Neural progenitor cell (in vitro differentiated cells): ENCODE results near the gene IL17F. TPM values are rescaled to one million over a fixed set of nuclear protein-coding genes. Genes with fewer than 3 reads are reported as not detected.

Experiments used
- DNase-seq: peaks from one replicate; pipeline ENCODE4 v3.0.0-alpha.2; 2016; ENCODE audit warnings: low spot score
- H2AFZ ChIP-seq: fragments of 200-600 bp; sonication (generic); replicated peaks from 2 replicates; pipeline ENCODE4 v1.6.1; 2016; ENCODE audit warnings: antibody characterized with exemption
- H3F3A ChIP-seq: fragments of 200-600 bp; sonication (generic); 2 replicates; pipeline ENCODE4 v1.6.1; 2016; ENCODE audit warnings: antibody characterized with exemption, low read depth
- H3K27ac ChIP-seq: fragments of 200-600 bp; sonication (generic); 2 replicates; pipeline ENCODE4 v1.5.1; 2016; ENCODE audit warnings: mild to moderate bottlenecking
- H3K27me3 ChIP-seq: fragments of 200-600 bp; sonication (generic); 2 replicates; pipeline ENCODE4 v1.6.1; 2016; ENCODE audit warnings: mild to moderate bottlenecking, moderate library complexity
- H3K36me3 ChIP-seq: fragments of 200-600 bp; sonication (generic); 2 replicates; pipeline ENCODE4 v1.5.1; 2016
- H3K4me1 ChIP-seq: fragments of 200-600 bp; sonication (generic); 2 replicates; pipeline ENCODE4 v1.6.1; 2016; ENCODE audit warnings: mixed run types
- H3K4me2 ChIP-seq: fragments of 200-600 bp; sonication (generic); 2 replicates; pipeline ENCODE4 v1.6.1; 2016
- H3K4me3 ChIP-seq: fragments of 200-600 bp; sonication (generic); 2 replicates; pipeline ENCODE4 v1.5.1; 2016
- H3K79me2 ChIP-seq: fragments of 200-600 bp; sonication (generic); 2 replicates; pipeline ENCODE4 v1.6.1; 2016; ENCODE audit warnings: low read depth
- H3K9ac ChIP-seq: fragments of 200-600 bp; sonication (generic); 2 replicates; pipeline ENCODE4 v1.6.1; 2016
- H3K9me3 ChIP-seq: fragments of 200-600 bp; sonication (generic); 2 replicates; pipeline ENCODE4 v1.5.1; 2016; ENCODE audit warnings: low read depth
- H4K20me1 ChIP-seq: fragments of 200-600 bp; sonication (generic); 2 replicates; pipeline ENCODE4 v1.6.1; 2016; ENCODE audit warnings: low read depth
- H3K27ac Mint-ChIP-seq: 3 replicates; pipeline ENCODE4 v1.8.0; 2021; ENCODE audit warnings: mixed read lengths
- H3K27me3 Mint-ChIP-seq: 2 replicates; pipeline ENCODE4 v1.8.0; 2022; ENCODE audit warnings: low read depth, mild to moderate bottlenecking, inconsistent platforms, moderate library complexity, mixed read lengths; ENCODE audit not compliant: insufficient read depth
- H3K36me3 Mint-ChIP-seq: 3 replicates; pipeline ENCODE4 v1.8.0; 2021; ENCODE audit warnings: mixed read lengths
- H3K4me1 Mint-ChIP-seq: 3 replicates; pipeline ENCODE4 v1.8.0; 2021; ENCODE audit warnings: mixed read lengths
- H3K4me3 Mint-ChIP-seq: 3 replicates; pipeline ENCODE4 v1.8.0; 2021; ENCODE audit warnings: mild to moderate bottlenecking, moderate library complexity, mixed read lengths
- H3K9me3 Mint-ChIP-seq: 3 replicates; pipeline ENCODE4 v1.8.0; 2020; ENCODE audit warnings: mixed read lengths
- EZH2 ChIP-seq: fragments of 200-600 bp; sonication (generic); IDR thresholded peaks from 2 replicates; pipeline ENCODE4 v1.6.1; 2017; ENCODE audit warnings: antibody characterized with exemption, mild to moderate bottlenecking, moderate library complexity
- EZH2phosphoT487 ChIP-seq: fragments of 200-600 bp; sonication (generic); IDR thresholded peaks from 2 replicates; pipeline ENCODE4 v1.6.1; 2017; ENCODE audit warnings: antibody characterized with exemption
- total RNA-seq: library from RNA; depleted of rRNA; stranded (reverse); fragments of >200 nt; gene quantifications from 2 replicates; pipeline ENCODE4 v1.2.3, GENCODE V29; 2015; ENCODE audit warnings: low replicate concordance
- TF ChIP-seq, protein P1 (sequence below): fragments of 200-600 bp; sonication (generic); IDR thresholded peaks from 2 replicates; pipeline ENCODE4 v1.5.1; 2017; ENCODE audit warnings: antibody characterized with exemption, mild to moderate bottlenecking

Gene IL17F
- total RNA-seq, 1 donor from 2014 or later = not detected

DNA sequence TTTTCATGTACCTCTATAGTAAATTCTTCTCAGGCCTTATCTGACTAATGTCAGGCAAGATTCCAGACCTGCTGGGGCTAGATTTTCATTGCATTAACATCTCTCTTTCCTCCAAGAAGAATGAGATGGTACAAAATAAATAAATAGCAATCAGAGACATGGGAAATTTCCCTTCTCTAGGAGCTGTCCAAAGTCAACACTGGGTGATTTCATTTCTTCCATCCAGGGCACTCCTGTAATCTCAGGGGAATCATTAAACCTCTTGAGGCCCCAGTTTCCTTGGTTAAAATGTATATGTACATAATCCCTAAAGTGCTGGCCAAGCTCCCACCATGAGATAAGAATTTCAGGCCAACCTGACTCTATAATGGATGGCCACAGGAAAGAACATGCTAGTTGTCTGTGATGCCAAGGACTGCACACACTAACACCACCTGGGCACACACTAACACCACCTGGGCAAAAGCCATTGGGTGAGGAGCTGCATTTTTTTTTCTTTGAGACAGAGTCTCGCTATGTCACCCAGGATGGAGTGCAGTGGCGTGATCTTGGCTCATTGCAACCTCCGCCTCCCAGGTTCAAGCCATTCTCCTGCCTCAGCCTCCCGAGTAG lies 912 bp downstream of the IL17F start:
- Mint-ChIP-seq H3K36me3 (no peaks in the 10 kb centered on the region), H3K4me3 (no peak overlapping the region), H3K27ac (no peak overlapping the region), H3K4me1 (no peaks in the 10 kb centered on the region), H3K9me3 (peaks cover 2% of the 10 kb centered on the region), H3K27me3 (no peaks in the 10 kb centered on the region)
- Histone ChIP-seq H3K27ac (no peak overlapping the region), H3K36me3 (no peaks in the 10 kb centered on the region), H4K20me1 (no peaks in the 10 kb centered on the region), H2AFZ (no peak overlapping the region), H3K4me3 (no peak overlapping the region), H3K9me3 (no peaks in the 10 kb centered on the region), H3K9ac (no peak overlapping the region), H3K79me2 (no peaks in the 10 kb centered on the region), H3K27me3 (no peaks in the 10 kb centered on the region), H3F3A (no peaks in the 10 kb centered on the region), H3K4me2 (no peak overlapping the region), H3K4me1 (no peaks in the 10 kb centered on the region)
- no peak for TF ChIP-seq EZH2phosphoT487
- TF ChIP-seq EZH2 = no peak
- TF ChIP-seq, protein P1, sequence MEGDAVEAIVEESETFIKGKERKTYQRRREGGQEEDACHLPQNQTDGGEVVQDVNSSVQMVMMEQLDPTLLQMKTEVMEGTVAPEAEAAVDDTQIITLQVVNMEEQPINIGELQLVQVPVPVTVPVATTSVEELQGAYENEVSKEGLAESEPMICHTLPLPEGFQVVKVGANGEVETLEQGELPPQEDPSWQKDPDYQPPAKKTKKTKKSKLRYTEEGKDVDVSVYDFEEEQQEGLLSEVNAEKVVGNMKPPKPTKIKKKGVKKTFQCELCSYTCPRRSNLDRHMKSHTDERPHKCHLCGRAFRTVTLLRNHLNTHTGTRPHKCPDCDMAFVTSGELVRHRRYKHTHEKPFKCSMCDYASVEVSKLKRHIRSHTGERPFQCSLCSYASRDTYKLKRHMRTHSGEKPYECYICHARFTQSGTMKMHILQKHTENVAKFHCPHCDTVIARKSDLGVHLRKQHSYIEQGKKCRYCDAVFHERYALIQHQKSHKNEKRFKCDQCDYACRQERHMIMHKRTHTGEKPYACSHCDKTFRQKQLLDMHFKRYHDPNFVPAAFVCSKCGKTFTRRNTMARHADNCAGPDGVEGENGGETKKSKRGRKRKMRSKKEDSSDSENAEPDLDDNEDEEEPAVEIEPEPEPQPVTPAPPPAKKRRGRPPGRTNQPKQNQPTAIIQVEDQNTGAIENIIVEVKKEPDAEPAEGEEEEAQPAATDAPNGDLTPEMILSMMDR = no peak
- DNase-seq = no peak

DNA sequence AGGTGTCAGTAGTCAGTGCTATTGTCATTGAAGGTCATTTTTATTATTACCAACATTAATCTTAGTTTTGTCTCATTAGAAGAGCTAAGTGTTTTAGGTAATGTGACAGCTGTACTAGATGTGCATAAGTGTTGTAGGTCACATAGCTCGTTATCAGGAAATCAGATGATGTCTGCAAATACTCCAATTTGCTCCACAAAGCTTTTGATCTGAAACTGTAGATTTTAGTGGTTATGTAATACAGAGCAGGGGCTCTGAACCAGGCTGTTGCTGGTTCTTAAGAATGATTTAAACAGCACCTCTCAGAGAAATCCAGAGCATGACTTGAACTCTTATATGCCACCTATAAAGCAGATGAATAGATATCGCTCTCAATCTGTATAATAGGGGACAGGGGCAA lies 2.5 kb downstream of the IL17F start:
- DNase-seq = no peak
- TF ChIP-seq EZH2 = no peak
- TF ChIP-seq, protein P1 = no peak
- TF ChIP-seq EZH2phosphoT487 = no peak
- Histone ChIP-seq H4K20me1 (no peaks in the 10 kb centered on the region), H3K79me2 (no peaks in the 10 kb centered on the region), H3K4me3 (no peak overlapping the region), H3K27me3 (no peaks in the 10 kb centered on the region), H3K4me2 (no peak overlapping the region), H3K9ac (no peak overlapping the region), H3K36me3 (no peaks in the 10 kb centered on the region), H3K27ac (no peak overlapping the region), H3K9me3 (no peaks in the 10 kb centered on the region), H3F3A (no peaks in the 10 kb centered on the region), H2AFZ (no peak overlapping the region), H3K4me1 (no peaks in the 10 kb centered on the region)
- peaks cover 2% of the 10 kb centered on the region for H3K27me3 Mint-ChIP-seq
- H3K9me3 Mint-ChIP-seq = peaks cover under 1% of the 10 kb centered on the region
- no peaks in the 10 kb centered on the region for H3K4me1 Mint-ChIP-seq
- no peak overlapping the region for H3K27ac Mint-ChIP-seq
- H3K4me3 Mint-ChIP-seq = no peak overlapping the region
- H3K36me3 Mint-ChIP-seq = no peaks in the 10 kb centered on the region

DNA sequence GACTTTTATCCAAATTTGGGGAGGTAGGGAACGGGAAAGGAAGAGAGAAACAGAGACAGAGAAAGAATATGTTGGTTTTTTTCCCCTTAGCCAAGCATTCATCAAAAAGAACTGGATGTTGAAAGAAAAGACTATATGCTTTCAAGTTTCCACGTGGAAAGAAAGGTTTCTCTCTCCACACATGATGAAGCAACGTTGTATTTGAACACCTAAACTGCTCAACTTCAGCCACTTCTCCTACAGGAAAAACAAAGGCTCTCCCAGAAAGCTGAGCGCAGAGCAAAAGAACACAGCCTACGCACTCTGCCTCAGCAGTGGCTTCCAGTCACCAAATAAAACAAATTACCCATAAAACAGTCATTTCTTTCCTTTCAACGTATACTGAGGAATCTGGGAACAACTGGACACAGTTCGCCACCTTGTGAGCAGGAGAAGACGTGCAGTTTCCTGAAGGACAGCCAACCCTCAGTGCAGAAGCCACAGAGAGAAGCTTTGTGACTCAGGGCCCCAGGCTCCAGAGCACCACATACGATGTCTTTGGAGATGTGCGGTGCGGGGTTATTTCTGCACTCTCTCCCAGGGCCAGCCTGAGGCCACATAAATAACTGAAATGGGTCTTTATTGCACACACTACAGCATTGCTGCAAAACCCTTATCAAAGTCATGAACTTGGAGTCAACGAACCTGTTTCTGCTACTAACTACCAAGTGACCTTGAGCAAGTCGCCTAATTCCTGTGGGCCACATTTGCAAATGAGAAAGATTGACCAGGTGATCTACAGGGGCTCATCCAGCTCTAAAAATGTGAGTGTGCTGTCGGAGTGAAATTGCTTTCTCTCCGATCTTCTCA lies 10.1 kb downstream of the IL17F start:
- H3K36me3 Mint-ChIP-seq = no peaks in the 10 kb centered on the region
- H3K27me3 Mint-ChIP-seq = peaks cover 7% of the 10 kb centered on the region
- H3K4me1 Mint-ChIP-seq = peaks cover 4% of the 10 kb centered on the region
- TF ChIP-seq EZH2phosphoT487 (no peak), EZH2 (no peak)
- TF ChIP-seq, protein P1 = peak; percentile 69
- peak overlapping the region; percentile 75 for H2AFZ ChIP-seq
- no peaks in the 10 kb centered on the region for H3K79me2 ChIP-seq
- H3K27ac Mint-ChIP-seq = peak overlapping the region; percentile 30
- no peaks in the 10 kb centered on the region for H3K27me3 ChIP-seq
- no peaks in the 10 kb centered on the region for H3F3A ChIP-seq
- no peaks in the 10 kb centered on the region for H3K4me1 ChIP-seq
- H3K4me2 ChIP-seq = no peak overlapping the region
- no peak overlapping the region for H3K27ac ChIP-seq
- H3K9me3 Mint-ChIP-seq = no peaks in the 10 kb centered on the region
- H3K4me3 ChIP-seq = no peak overlapping the region
- H4K20me1 ChIP-seq = no peaks in the 10 kb centered on the region
- no peak overlapping the region for H3K9ac ChIP-seq
- H3K4me3 Mint-ChIP-seq = no peak overlapping the region
- peak; percentile 72 for DNase-seq
- no peaks in the 10 kb centered on the region for H3K9me3 ChIP-seq
- no peaks in the 10 kb centered on the region for H3K36me3 ChIP-seq
